ENCODE measurements around the gene EIF4A3.

DNA sequence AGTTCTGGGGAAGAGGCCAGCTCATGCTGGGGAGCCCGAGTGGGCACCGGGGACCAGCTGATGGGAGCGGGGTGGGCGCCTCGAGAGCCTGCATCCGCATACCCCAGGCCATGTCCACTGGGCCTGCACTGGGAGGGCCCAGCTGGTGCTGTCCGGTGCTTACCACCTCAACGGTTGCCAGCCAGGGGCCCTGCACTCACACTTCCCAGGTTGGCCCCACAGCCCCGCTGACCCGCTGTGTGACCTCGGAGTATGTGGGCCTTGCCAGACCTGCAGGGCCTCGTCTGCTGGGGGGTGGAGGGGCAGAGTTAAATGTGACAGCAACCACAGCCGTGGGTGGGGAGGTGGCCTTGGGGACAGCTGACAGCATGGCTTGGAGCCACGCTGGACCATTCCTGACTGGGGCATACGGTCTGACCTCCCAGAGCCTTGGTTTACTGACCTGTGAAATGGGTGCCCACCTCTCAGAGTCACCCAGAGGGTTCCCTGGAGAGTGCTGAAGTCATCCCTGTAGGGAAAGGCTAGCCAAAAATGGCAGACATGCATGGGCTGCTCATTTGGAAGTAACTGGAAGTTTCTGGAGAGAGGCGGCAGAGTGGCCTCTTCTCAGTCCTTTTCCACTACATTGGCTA, 51.0 kb downstream of the EIF4A3 start:
- no peak for TF ChIP-seq TAF1 (conservative IDR thresholded peaks at IDR 0.05)
- TF ChIP-seq, protein P1, sequence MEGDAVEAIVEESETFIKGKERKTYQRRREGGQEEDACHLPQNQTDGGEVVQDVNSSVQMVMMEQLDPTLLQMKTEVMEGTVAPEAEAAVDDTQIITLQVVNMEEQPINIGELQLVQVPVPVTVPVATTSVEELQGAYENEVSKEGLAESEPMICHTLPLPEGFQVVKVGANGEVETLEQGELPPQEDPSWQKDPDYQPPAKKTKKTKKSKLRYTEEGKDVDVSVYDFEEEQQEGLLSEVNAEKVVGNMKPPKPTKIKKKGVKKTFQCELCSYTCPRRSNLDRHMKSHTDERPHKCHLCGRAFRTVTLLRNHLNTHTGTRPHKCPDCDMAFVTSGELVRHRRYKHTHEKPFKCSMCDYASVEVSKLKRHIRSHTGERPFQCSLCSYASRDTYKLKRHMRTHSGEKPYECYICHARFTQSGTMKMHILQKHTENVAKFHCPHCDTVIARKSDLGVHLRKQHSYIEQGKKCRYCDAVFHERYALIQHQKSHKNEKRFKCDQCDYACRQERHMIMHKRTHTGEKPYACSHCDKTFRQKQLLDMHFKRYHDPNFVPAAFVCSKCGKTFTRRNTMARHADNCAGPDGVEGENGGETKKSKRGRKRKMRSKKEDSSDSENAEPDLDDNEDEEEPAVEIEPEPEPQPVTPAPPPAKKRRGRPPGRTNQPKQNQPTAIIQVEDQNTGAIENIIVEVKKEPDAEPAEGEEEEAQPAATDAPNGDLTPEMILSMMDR (IDR thresholded peaks at IDR 0.05; ENCODE audit: low read depth, low read length, missing input control): no peak
- TF ChIP-seq, protein P2, sequence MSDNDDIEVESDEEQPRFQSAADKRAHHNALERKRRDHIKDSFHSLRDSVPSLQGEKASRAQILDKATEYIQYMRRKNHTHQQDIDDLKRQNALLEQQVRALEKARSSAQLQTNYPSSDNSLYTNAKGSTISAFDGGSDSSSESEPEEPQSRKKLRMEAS (IDR thresholded peaks at IDR 0.05): no peak
- TF ChIP-seq RAD21 (IDR thresholded peaks at IDR 0.05): no peak
- TF ChIP-seq, protein P3, sequence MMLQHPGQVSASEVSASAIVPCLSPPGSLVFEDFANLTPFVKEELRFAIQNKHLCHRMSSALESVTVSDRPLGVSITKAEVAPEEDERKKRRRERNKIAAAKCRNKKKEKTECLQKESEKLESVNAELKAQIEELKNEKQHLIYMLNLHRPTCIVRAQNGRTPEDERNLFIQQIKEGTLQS (IDR thresholded peaks at IDR 0.05): no peak
- no peak for TF ChIP-seq SP1 (IDR thresholded peaks at IDR 0.05)
- TF ChIP-seq, protein P4, sequence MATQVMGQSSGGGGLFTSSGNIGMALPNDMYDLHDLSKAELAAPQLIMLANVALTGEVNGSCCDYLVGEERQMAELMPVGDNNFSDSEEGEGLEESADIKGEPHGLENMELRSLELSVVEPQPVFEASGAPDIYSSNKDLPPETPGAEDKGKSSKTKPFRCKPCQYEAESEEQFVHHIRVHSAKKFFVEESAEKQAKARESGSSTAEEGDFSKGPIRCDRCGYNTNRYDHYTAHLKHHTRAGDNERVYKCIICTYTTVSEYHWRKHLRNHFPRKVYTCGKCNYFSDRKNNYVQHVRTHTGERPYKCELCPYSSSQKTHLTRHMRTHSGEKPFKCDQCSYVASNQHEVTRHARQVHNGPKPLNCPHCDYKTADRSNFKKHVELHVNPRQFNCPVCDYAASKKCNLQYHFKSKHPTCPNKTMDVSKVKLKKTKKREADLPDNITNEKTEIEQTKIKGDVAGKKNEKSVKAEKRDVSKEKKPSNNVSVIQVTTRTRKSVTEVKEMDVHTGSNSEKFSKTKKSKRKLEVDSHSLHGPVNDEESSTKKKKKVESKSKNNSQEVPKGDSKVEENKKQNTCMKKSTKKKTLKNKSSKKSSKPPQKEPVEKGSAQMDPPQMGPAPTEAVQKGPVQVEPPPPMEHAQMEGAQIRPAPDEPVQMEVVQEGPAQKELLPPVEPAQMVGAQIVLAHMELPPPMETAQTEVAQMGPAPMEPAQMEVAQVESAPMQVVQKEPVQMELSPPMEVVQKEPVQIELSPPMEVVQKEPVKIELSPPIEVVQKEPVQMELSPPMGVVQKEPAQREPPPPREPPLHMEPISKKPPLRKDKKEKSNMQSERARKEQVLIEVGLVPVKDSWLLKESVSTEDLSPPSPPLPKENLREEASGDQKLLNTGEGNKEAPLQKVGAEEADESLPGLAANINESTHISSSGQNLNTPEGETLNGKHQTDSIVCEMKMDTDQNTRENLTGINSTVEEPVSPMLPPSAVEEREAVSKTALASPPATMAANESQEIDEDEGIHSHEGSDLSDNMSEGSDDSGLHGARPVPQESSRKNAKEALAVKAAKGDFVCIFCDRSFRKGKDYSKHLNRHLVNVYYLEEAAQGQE (IDR thresholded peaks at IDR 0.05): no peak
- no peak for TF ChIP-seq HNF4G (IDR thresholded peaks at IDR 0.05)
- no peak for TF ChIP-seq RXRA (IDR thresholded peaks at IDR 0.05)
- TF ChIP-seq EGR1 (IDR thresholded peaks at IDR 0.05; ENCODE audit: low read depth in 2 of 2): no peak

All from liver (tissue), 3 donors.